PC-3 (cell line): ENCODE results near the gene HOXC4. TPM values are rescaled to one million over a fixed set of nuclear protein-coding genes. Genes with fewer than 3 reads are reported as not detected.

Experiments used
- ATAC-seq: fragments of 200-7000 bp; cut with Tn5 transposase; 2 replicates; pipeline ENCODE4 v1.9.1; 2020; ENCODE audit warnings: mild to moderate bottlenecking, moderate library complexity
- BruUV-seq: library from RNA; stranded (reverse); fragments of 400-500 nt; replicated peaks from 2 replicates; lab custom pipeline; 2021; lab: Mats Ljungman, UMichigan
- CTCF ChIA-PET: fragments of 300-600 bp; sonication (Branson Sonifier 250); formaldehyde crosslinking; loops from one replicate; lab custom pipeline; 2022; ENCODE audit warnings: antibody characterized with exemption; lab: Charles Lee
- POLR2A ChIA-PET: fragments of 300-600 bp; sonication (Branson Sonifier 250); formaldehyde crosslinking; loops from one replicate; lab custom pipeline; 2022; ENCODE audit warnings: antibody characterized with exemption; ENCODE audit not compliant: unreplicated experiment; lab: Charles Lee
- DNase-seq: peaks from one replicate; pipeline ENCODE4 v3.0.0-alpha.2; 2015
- H2AFZ ChIP-seq: fragments of 300-600 bp; sonication (generic); 2 replicates; pipeline ENCODE4 v1.6.0; 2016; ENCODE audit warnings: antibody characterized with exemption, low read length
- H3F3A ChIP-seq: fragments of 300-600 bp; sonication (generic); one replicate; pipeline ENCODE4 v1.6.0; 2017; ENCODE audit warnings: antibody characterized with exemption, low read length, control low read depth, mild to moderate bottlenecking; ENCODE audit not compliant: unreplicated experiment
- H3K27ac ChIP-seq: fragments of 300-600 bp; sonication (generic); 2 replicates; pipeline ENCODE4 v1.5.1; 2016; ENCODE audit warnings: mild to moderate bottlenecking, low read length
- H3K27me3 ChIP-seq: fragments of 300-600 bp; sonication (generic); 2 replicates; pipeline ENCODE4 v1.6.1; 2016; ENCODE audit warnings: low read length, mixed read lengths
- H3K36me3 ChIP-seq: fragments of 300-600 bp; sonication (generic); 2 replicates; pipeline ENCODE4 v1.6.1; 2016; ENCODE audit warnings: low read depth, mixed run types, low read length, mixed read lengths
- H3K4me1 ChIP-seq: fragments of 300-600 bp; sonication (generic); 2 replicates; pipeline ENCODE4 v1.5.1; 2016; ENCODE audit warnings: low read length; ENCODE audit not compliant: insufficient read depth
- H3K4me2 ChIP-seq: fragments of 300-600 bp; sonication (generic); 2 replicates; pipeline ENCODE4 v1.6.0; 2016; ENCODE audit warnings: low read length
- H3K4me3 ChIP-seq: fragments of 300-600 bp; sonication (generic); 2 replicates; pipeline ENCODE4 v1.5.1; 2016; ENCODE audit warnings: mild to moderate bottlenecking, low read length, mixed read lengths
- H3K79me2 ChIP-seq: fragments of 300-600 bp; sonication (generic); 2 replicates; pipeline ENCODE4 v1.6.1; 2017; ENCODE audit warnings: low read length, mixed read lengths
- H3K9ac ChIP-seq: fragments of 300-600 bp; sonication (generic); 2 replicates; pipeline ENCODE4 v1.6.0; 2016; ENCODE audit warnings: mild to moderate bottlenecking, low read length
- H3K9me2 ChIP-seq: fragments of 300-600 bp; sonication (generic); replicated peaks from 2 replicates; pipeline ENCODE4 v1.6.1; 2016; ENCODE audit warnings: mixed run types, low read length, mixed read lengths
- H3K9me3 ChIP-seq: fragments of 300-600 bp; sonication (generic); 2 replicates; pipeline ENCODE4 v1.6.1; 2016; ENCODE audit warnings: low read length, mixed read lengths
- H4K20me1 ChIP-seq: fragments of 300-600 bp; sonication (generic); 2 replicates; pipeline ENCODE4 v1.6.1; 2016; ENCODE audit warnings: low read length, mixed read lengths
- CTCF ChIP-seq: fragments of 300-600 bp; sonication (generic); conservative IDR thresholded peaks from 2 replicates; pipeline ENCODE4 v1.5.1; 2017; ENCODE audit warnings: antibody characterized with exemption, low read depth, mild to moderate bottlenecking, low read length
- EZH2 ChIP-seq: fragments of 300-600 bp; sonication (generic); IDR thresholded peaks from one replicate; pipeline ENCODE4 v1.6.1; 2017; ENCODE audit warnings: antibody characterized with exemption, mild to moderate bottlenecking, low read length; ENCODE audit not compliant: unreplicated experiment
- EZH2phosphoT487 ChIP-seq: fragments of 300-600 bp; sonication (generic); IDR thresholded peaks from 2 replicates; pipeline ENCODE4 v1.6.1; 2018; ENCODE audit warnings: mild to moderate bottlenecking, antibody characterized with exemption, low read length, borderline replicate concordance
- intact Hi-C: fragments of 100-400 bp; cut with micrococcal nuclease; formaldehyde crosslinking; loops from 2 replicates; pipeline ENCODE4 v1.9.0; 2023
- total RNA-seq: library from RNA; depleted of rRNA; stranded (reverse); fragments of >200 nt; gene quantifications from 2 replicates; pipeline ENCODE4 v1.2.3, GENCODE V29; 2014

The HOXC4 gene
- total RNA-seq, 1 experiment from 2014 or later = 1.8 TPM

GRCh38 chr12:54028314-54029201, 25.1 kb upstream of the HOXC4 start, which contains the start of gene HOXC6:
Gene HOXC6 (plus strand): TSS chr12:54028440. CDS start chr12:54028522, 82 bp downstream.
- H3K9me2 ChIP-seq = no peaks in the 10 kb centered on the region
- H3K27me3 ChIP-seq = no peaks in the 10 kb centered on the region
- peaks cover 10% of the 10 kb centered on the region for H3K4me1 ChIP-seq
- H3K9me3 ChIP-seq = no peaks in the 10 kb centered on the region
- H3K4me3 ChIP-seq = peak within 1 kb of the TSS; percentile 75
- POLR2A ChIA-PET = interaction anchor here (0.6 kb wide), 2 partner anchors 16 to 20 kb away, joined by 4 to 9 read pairs; partner anchors contain the start of gene HOXC8
- no peaks in the 10 kb centered on the region for H3K36me3 ChIP-seq
- CTCF ChIA-PET = interaction anchor here (0.6 to 1.1 kb wide), 4 partner anchors 20 to 173 kb away, joined by 4 to 9 read pairs (median 6); partner anchors contain the start of gene HOXC8
- BruUV-seq = TSS peak; percentile 46
- H2AFZ ChIP-seq = peak within 1 kb of the TSS; percentile 96
- H4K20me1 ChIP-seq = no peaks in the 10 kb centered on the region
- no peak for TF ChIP-seq EZH2phosphoT487
- no peak for TF ChIP-seq CTCF
- TF ChIP-seq EZH2 = no peak
- H3F3A ChIP-seq = no peaks in the 10 kb centered on the region
- H3K79me2 ChIP-seq = peaks cover 37% of the 10 kb centered on the region
- peak within 1 kb of the TSS; percentile 49 for H3K9ac ChIP-seq
- peak; percentile 64 for ATAC-seq
- 0 out of 2 replicates have a peak within 1 kb of the TSS, but pooled peaks have one; percentile 2 for H3K27ac ChIP-seq
- DNase-seq = peak; percentile 56
- intact Hi-C loops = no loop called here
- peak within 1 kb of the TSS; percentile 97 for H3K4me2 ChIP-seq

GRCh38 chr12:54029529-54030441, 23.9 kb upstream of the HOXC4 start:
- no peaks in the 10 kb centered on the region for H3K9me2 ChIP-seq

More at GRCh38 chr12:54029529-54030441, 23.9 kb upstream of the HOXC4 start:
- Histone ChIP-seq H3K27ac (no peak overlapping the region), H3K9me3 (no peaks in the 10 kb centered on the region), H3K4me2 (no peak overlapping the region), H3F3A (no peaks in the 10 kb centered on the region), H3K36me3 (no peaks in the 10 kb centered on the region), H4K20me1 (no peaks in the 10 kb centered on the region), H3K79me2 (peaks cover 25% of the 10 kb centered on the region), H2AFZ (no peak overlapping the region), H3K9ac (no peak overlapping the region), H3K27me3 (no peaks in the 10 kb centered on the region), H3K4me1 (peaks cover 10% of the 10 kb centered on the region), H3K4me3 (no peak overlapping the region)
- intact Hi-C loops = no loop called here
- ChIA-PET CTCF (no interaction called here), POLR2A (no interaction called here)
- ATAC-seq = no peak
- TF ChIP-seq CTCF = no peak
- no peak for TF ChIP-seq EZH2
- no TSS peak for BruUV-seq
- DNase-seq = no peak
